HG03064 (cell line): ENCODE data around the gene KRT35.

ENCODE experiments used
- ATAC-seq: cut with Tn5 transposase; IDR thresholded peaks from one replicate; pipeline ENCODE4 v1.9.1; 2021; ENCODE audit warnings: low read depth; ENCODE audit not compliant: unreplicated experiment

KRT35 gene

GRCh38 chr17:41481036-41481435 is at the start of gene KRT35:
KRT35 (minus strand) TSS chr17:41481151; CDS start chr17:41481097, 54 bp downstream.
- no peak for ATAC-seq

DNA sequence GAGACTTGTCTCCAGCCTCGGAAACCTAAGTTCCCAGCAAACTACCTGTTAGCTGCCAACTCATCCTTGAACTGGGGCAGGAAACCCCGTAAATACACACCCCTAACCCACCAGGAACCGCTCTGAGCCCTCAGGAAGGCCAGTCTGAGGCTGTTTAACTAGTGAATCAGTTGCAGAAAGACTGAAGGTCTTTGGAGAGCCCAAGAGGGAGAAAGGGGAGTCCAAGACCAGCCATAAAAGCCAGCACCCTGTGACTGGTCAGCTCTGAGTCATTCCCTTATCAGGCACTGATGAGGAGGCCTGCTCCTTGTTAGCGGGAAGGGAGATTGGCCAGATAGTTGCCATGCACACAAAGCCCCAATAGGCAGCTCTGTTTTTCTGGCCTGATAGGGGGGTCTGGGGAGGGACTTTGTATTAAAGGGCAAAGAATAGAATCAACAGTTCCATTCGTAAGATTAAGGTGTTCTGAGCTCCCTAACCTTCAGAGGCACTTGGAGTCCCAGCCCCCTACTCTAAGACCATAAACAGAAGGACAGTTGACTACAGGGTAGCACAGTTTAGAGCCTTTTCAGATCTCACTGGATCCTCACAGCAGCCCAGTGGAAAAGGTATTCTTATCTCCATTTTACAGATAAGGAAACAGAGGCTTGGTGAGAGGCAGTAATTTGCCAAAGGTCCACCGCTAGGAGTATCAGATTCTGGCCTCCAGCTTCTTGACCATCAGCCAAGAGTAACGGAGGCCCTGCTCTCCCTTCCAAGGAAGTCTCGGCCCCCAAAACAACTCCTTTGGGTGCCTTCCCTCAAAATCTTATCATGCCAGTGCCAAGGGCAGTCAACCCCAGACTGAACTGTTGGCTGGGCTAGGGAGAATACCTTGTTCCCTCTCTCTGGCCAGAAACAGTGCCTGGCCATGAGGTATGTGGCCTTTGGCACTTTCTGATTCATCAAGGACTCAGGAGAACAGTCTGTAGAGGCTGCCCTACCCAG is 49.4 kb upstream of the KRT35 start:
- ATAC-seq, result no peak

GRCh38 chr17:41529491-41529915 is 48.6 kb upstream of the KRT35 start:
- no peak for ATAC-seq

DNA sequence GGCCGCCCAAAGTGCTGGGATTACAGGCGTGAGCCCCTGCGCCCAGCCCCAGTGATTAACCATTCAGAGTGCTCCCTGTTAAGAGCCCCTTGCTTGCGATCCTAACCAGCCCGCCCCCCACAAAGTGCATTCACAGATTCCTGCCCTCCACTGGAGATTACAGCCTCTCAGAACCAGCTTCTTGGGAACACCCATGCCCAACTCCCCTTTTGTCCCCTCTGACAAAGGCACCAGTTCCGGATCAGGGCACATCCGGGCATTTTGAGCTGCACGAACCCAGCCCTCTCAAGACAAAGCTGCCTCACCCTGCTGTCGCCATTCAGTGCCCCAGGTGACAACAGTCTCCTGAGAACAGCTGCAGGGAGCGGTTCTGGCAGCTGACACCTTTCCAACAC is 48.0 kb upstream of the KRT35 start:
- ATAC-seq, result no peak

DNA sequence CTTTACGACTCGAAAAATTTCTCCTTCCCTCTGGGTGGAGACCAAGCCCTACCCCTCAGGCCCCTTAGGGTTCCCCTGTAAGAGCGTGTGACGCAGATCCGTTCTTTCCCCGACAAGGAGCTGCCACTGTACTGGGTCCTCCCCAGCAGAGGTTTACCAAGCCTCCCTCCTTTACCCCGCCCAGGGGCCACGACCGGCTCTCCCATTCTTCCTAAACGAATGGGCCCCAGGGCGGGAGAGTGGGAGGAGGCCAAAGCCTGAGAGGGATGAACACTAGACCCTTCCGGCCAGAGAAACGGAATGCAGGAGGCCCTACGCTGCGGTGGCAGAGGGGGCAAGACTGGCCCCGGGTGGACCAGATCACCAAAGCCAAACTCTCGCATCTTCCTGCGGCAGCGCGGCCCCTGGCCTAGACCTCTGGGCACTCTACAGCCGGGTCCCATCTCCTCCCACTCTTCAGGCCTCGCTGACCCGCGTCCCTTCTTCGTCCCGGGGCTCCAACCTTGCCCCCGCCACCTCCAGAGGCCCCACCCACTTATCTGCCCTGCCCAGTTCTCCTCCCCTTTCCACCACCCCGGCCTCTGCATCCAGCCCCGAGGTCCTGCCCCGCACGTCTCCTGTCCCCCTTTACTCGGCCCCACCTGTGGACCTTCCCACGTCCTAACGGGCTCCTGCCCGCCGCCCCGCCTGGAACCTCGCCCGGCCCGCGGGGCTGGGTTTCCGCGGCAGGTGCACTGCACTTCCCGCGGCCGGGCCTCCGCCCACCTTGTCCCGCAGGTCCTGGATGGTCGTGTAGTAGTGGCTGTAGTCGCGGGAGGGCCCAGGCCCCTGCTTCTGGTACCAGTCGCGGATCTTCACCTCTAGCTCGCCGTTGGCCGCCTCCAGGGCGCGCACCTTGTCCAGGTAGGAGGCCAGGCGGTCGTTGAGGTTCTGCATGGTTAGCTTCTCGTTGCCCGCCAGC is 46.4 kb upstream of the KRT35 start:
- no peak for ATAC-seq

GRCh38 chr17:41524261-41524660 is 43.3 kb upstream of the KRT35 start:
- ATAC-seq, result no peak

GRCh38 chr17:41523787-41524186 is 42.8 kb upstream of the KRT35 start:
- ATAC-seq, result no peak

DNA sequence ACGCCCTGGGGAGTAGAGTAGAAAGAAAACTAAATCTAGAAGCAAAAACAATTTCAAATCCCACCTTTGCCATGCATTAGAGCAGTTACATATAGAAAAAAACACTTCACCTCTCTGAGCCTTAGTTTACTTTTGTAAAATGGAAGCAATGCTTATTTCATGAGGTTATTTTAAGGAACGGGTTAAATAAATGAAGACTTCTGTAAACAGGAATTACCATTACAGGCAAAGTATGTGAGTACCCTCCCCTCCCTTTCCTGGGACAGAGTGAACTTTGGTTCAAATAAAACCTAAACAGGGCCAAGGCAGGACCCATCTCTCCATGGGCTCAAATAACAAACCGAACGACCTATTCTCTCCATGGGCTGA is 42.3 kb upstream of the KRT35 start:
- no peak for ATAC-seq

DNA sequence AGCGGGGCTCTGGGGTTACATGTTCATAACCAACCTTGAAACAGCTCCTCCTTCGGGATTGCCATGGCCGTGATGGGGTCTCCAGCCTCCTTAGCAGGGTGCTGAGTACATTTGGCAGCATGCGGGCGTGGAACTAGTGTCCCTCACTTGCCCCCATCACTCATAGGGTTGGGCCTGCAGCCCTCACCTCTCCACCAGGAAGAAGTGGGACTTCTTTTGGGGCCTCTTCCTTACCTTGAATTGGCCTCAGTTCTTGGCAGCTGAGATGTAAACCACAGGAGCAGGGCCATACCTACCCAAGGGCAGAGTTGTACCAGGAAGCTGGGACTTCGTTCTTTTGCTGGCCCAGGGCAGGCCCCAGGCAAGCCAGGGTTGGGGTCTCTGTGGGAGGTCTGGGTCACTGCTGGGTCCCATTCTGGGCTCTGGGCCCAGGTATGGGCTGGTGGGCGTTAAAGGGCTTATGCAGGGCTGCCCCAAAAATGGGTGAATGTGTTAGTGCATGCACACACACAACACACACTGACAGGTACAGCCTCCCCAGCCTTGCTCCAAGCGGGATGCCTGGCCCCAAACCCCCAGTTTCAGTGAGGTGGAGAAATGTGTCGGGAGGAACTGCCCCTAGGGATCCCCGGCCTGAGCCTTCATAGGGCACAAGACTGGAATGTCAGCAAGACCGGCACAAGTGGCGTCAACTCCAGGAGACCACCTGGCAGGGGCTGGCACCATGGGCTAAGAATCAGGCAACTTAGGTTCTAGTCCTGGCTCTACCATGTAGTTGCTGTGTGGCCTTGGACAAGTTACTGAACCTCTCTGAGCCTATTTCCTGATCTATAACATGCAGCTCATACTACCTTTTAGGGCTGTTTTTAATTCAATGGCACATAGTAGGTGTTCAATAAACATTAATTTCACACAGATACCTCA is 41.6 kb upstream of the KRT35 start:
- ATAC-seq, result no peak

DNA sequence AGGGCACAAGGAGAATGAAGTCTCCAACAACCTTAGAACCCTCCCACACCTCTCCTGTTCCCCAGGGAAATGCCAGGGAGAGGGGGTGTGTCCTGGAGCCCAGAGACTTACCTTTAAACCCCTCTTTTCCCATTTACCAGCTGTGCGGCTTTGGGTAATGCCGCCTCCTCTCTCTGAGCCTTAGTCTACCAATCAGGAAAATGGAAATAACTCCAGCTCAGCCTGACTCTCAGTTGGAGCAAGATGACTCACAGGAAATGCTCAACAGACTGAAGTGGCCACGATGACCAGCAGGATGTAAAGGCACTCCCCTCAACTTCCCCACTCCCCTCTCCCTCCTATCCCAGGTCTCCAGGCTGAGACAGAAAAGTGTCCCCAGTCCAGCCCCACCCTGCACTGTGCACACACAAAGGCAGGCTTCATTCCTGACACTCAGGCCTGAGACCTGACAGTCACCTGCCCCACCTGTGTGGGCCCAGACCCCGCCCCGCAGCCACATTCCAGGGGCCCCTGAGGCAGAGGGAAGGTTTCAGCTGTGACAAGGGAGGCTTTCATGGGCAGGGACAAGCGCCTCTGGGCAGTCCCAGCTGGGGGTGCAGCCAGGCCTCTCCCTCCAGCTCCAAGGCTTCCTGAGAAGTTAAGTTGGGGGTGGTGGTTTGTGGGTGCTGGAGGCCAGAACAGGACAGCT is 40.8 kb upstream of the KRT35 start:
- ATAC-seq, result no peak

DNA sequence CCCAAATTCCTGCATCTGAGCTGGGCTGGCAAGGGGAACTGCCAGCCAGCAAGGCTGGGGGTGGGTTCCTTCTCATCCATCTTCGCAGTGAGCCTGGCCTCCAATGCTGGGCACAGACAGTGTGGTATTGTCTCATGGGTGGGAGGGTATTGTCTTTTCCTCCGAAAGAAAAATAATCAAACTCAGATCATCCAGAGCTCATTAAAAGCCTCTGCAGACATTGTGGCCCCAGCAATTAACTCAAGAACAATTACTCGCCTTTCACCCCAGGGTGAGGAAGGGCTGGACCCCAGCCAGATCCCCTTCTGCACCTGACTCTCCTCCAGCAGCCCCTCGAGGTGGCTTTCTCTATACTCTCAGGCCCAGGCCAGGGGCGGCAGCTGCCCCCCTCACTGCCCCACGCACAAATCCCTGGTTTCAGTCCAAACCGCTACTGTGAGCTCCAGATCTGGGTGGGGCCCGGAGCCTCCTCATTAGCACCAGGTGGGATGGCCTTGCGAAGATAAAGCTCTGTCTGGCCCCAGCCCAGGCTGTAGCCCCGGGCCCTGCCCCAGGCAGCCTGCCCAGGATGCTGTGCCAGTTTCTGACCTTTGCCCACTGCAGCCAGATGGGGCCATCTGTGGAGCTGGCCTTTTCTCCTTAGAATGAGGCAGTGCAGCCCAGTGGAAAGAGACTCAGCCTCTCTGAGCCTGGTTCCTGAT is 40.0 kb upstream of the KRT35 start:
- no peak for ATAC-seq

- no peak for ATAC-seq
Measured at GRCh38 chr17:41519501-41520224, 38.7 kb upstream of the KRT35 start.

- ATAC-seq, result no peak
Measured at GRCh38 chr17:41518789-41519449, 38.0 kb upstream of the KRT35 start, which contains the start of gene KRT15. KRT15 (minus strand) TSS chr17:41518890; CDS start chr17:41518827, 63 bp downstream.

GRCh38 chr17:41518031-41518430 is 37.1 kb upstream of the KRT35 start:
- no peak for ATAC-seq

DNA sequence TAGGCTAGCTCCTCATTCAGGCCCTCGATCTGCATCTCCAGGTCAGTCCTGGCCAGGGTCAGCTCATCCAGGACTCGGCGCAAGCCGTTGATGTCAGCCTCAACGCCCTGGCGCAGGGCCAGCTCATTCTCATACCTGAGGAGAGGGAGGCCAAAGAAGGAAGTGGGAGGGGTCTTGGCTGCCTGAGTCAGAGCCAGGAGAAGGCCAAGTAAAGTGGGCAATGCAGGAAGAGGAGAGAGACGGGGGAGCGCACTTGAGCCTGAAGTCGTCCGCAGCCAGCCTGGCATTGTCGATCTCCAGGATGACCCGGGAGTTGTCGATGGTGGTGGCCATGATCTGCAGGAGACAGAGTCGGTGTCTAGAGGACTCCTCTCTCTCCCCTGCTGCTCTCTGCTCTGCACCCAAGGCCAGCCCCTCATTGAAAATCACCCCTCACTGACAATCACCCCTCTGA is 35.9 kb upstream of the KRT35 start:
- no peak for ATAC-seq

GRCh38 chr17:41516147-41516829 is 35.3 kb upstream of the KRT35 start:
- no peak for ATAC-seq

DNA sequence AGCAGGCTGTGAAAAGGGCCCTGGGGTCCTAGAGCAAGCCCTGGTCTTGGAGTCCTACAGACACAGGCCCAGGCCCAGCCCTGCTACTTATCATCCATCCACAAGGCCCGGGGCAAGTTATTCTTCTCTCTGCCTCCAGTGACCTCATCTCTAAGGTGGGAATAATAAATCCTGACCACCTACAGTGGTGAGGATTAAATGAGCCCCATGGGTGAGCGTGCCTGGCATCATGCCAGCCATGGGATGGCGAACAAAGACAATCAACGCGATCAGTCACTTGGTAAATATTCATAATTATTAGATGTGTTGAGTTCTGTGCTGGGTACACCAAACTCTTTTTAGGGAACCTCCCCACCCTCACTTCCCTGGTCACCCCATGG is 32.2 kb upstream of the KRT35 start:
- ATAC-seq, result no peak
